D721Med (cell line): ENCODE measurements around the gene TSHR.

ENCODE experiments used
- DNase-seq: peaks from one replicate; pipeline ENCODE4 v3.0.0; 2011; ENCODE audit warnings: low spot score; ENCODE audit not compliant: insufficient read length
- FAIRE-seq: peaks from 2 replicates; lab custom pipeline; 2011; peaks lifted over from hg19 to GRCh38; lab: Jason Lieb, UNC
- CTCF ChIP-seq: IDR thresholded peaks from 2 replicates; pipeline ENCODE4 v1.5.1; 2012; ENCODE audit warnings: mild to moderate bottlenecking, control low read depth; ENCODE audit not compliant: insufficient read depth; ENCODE audit errors: missing control alignments

TSHR gene

GRCh38 chr14:81157431-81157830 is 202.0 kb downstream of the TSHR start:
- no peak for FAIRE-seq

DNA sequence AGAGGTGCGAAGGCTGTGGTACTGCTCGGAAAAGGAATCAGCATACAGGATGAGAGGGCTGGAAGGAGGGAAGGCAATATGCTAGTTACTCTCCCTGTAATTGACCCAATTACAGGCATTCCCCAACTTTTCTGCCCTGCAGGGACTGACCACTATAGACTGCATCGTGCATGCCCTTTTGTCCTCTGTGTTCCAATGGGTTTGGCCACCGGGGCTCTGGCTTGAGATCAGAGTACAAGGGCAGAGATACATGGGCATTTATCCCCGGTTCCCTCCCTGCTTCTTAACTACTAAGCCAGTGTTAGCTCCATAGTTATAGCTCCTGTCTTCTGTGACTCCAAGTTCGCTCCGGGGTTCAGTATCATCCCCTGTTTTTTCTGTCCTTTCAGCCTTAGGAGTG is 205.7 kb downstream of the TSHR start:
- no peak for DNase-seq
- no peak for TF ChIP-seq CTCF
- FAIRE-seq, result no peak

More at GRCh38 chr14:81157431-81157830, 202.0 kb downstream of the TSHR start:
- no peak for DNase-seq
- no peak for TF ChIP-seq CTCF

- FAIRE-seq (no peak), DNase-seq (no peak)
- TF ChIP-seq CTCF, result no peak
Observed at GRCh38 chr14:81161749-81162148, 206.3 kb downstream of the TSHR start.

DNA sequence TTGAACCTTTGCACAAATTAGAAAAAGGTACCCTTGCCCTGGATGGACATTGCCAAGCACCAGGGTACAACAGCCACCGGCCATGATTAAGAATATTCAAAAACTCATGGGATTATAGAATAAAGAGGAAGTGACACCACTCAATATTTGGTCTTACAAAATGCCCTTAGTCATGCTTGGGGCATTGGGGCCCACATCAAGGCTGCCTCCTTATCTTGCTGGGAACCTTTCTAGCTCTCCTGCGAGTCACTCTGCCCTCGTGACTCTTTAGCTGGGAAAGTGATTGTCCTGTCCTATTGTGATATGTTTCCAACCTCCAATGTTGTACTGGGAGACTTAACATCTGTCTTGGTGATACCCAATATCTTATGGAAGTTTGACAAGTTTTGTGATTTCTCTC is 207.5 kb downstream of the TSHR start:
- no peak for FAIRE-seq
- DNase-seq, result no peak
- TF ChIP-seq CTCF, result no peak

GRCh38 chr14:81164167-81164774 is 208.8 kb downstream of the TSHR start:
- peak; percentile 66 for TF ChIP-seq CTCF
- DNase-seq (peak; percentile 55), FAIRE-seq (peak; percentile 72)

GRCh38 chr14:81165188-81165587 is 209.8 kb downstream of the TSHR start:
- FAIRE-seq, result no peak
- no peak for TF ChIP-seq CTCF
- no peak for DNase-seq

GRCh38 chr14:81166121-81166520 is 210.7 kb downstream of the TSHR start:
- FAIRE-seq (no peak), DNase-seq (no peak)
- no peak for TF ChIP-seq CTCF
